Naive thymus-derived CD4-positive, alpha-beta T cell (primary cell): ENCODE measurements around the gene PTDSS2. TPM values are rescaled to one million over a fixed set of nuclear protein-coding genes. Genes with fewer than 3 reads are reported as not detected.

Experiments
- ATAC-seq: fragments of 150-1000 bp; cut with Tn5 transposase; 2 replicates; pipeline ENCODE4 v1.10.0; 2021; ENCODE audit warnings: mild to moderate bottlenecking, moderate library complexity
- CTCF ChIA-PET: fragments of 350-600 bp; sonication (Branson Sonifier 250); formaldehyde crosslinking; loops from one replicate; lab custom pipeline; 2021; ENCODE audit warnings: antibody characterized with exemption; lab: Charles Lee
- POLR2A ChIA-PET: fragments of 350-600 bp; sonication (Branson Sonifier 250); formaldehyde crosslinking; loops from one replicate; lab custom pipeline; 2021; ENCODE audit warnings: antibody characterized with exemption, inconsistent platforms; lab: Charles Lee
- DNase-seq, 9 donors: peaks; one replicate each; pipeline versions ENCODE4 v3.0.0 to v3.0.0-alpha.2; 2020 to 2022; ENCODE audit warnings: mixed read lengths in 1 of 9
- H3K27ac ChIP-seq: one replicate; pipeline ENCODE4 v1.7.0; 2013; ENCODE audit warnings: mild to moderate bottlenecking, low read depth, low read length, moderate library complexity
- H3K27me3 ChIP-seq, 2 donors: one replicate each; pipeline ENCODE4 v1.7.0; 2013; ENCODE audit warnings: low read length in 2 of 2, mild to moderate bottlenecking in 2 of 2, moderate library complexity in 2 of 2; ENCODE audit not compliant: control insufficient read depth in 2 of 2, insufficient read depth in 2 of 2
- H3K36me3 ChIP-seq, 3 experiments: 1 replicate in 2 of 3; 2 replicates in 1 of 3; pipeline ENCODE4 v1.7.0; 2013; ENCODE audit warnings: low read length in 3 of 3, mild to moderate bottlenecking in 3 of 3, moderate library complexity in 1 of 3; ENCODE audit not compliant: insufficient read depth in 3 of 3, control insufficient read depth in 2 of 3
- H3K4me1 ChIP-seq, 2 donors: one replicate each; pipeline ENCODE4 v1.7.0; 2013; ENCODE audit warnings: low read length in 2 of 2, mild to moderate bottlenecking in 2 of 2, moderate library complexity in 1 of 2; ENCODE audit not compliant: control insufficient read depth in 2 of 2, insufficient read depth in 2 of 2
- H3K4me3 ChIP-seq: 2 replicates; pipeline ENCODE4 v1.7.0; 2013; ENCODE audit warnings: mild to moderate bottlenecking, low read length
- H3K9me3 ChIP-seq, 3 experiments: 1 replicate in 2 of 3; 2 replicates in 1 of 3; pipeline ENCODE4 v1.7.0; 2013; ENCODE audit warnings: low read length in 3 of 3; ENCODE audit not compliant: control insufficient read depth in 2 of 3
- H3K27ac Mint-ChIP-seq, 9 donors: one replicate each; pipeline ENCODE4 v1.8.0; 2020 to 2022; ENCODE audit warnings: mixed read lengths in 9 of 9, mild to moderate bottlenecking in 8 of 9, moderate library complexity in 5 of 9, inconsistent platforms in 2 of 9
- H3K27me3 Mint-ChIP-seq, 5 donors: one replicate each; pipeline ENCODE4 v1.8.0; 2021 to 2022; ENCODE audit warnings: mixed read lengths in 5 of 5, mild to moderate bottlenecking in 1 of 5
- H3K36me3 Mint-ChIP-seq, 5 donors: one replicate each; pipeline ENCODE4 v1.8.0; 2020 to 2022; ENCODE audit warnings: mixed read lengths in 5 of 5, mild to moderate bottlenecking in 3 of 5, inconsistent platforms in 1 of 5
- H3K4me1 Mint-ChIP-seq, 7 donors: one replicate each; pipeline ENCODE4 v1.8.0; 2020 to 2022; ENCODE audit warnings: mixed read lengths in 7 of 7, mild to moderate bottlenecking in 3 of 7, inconsistent platforms in 1 of 7
- H3K4me3 Mint-ChIP-seq, 10 donors: one replicate each; pipeline ENCODE4 v1.8.0; 2020 to 2022; ENCODE audit warnings: mild to moderate bottlenecking in 10 of 10, mixed read lengths in 10 of 10, moderate library complexity in 6 of 10, inconsistent platforms in 2 of 10
- H3K9me3 Mint-ChIP-seq, 11 donors: one replicate each; pipeline ENCODE4 v1.8.0; 2020 to 2022; ENCODE audit warnings: mixed read lengths in 11 of 11, mild to moderate bottlenecking in 4 of 11, inconsistent platforms in 1 of 11, moderate library complexity in 1 of 11
- intact Hi-C, 2 donors: fragments of 100-400 bp; cut with micrococcal nuclease; formaldehyde crosslinking; loops; one replicate each; pipeline ENCODE4 v1.15.1; 2023
- polyA plus RNA-seq, 2 donors: library from polyadenylated mRNA; unstranded; fragments of 300-500 nt; fragmentation: Illumina TruSeq; gene quantifications; one replicate each; pipeline ENCODE4 v1.2.3, GENCODE V29; 2021
- total RNA-seq, 6 experiments: library from RNA in 5 of 6; stranded (reverse) in 5 of 6; gene quantifications; 1 replicate in 5 of 6; 2 replicates in 1 of 6; pipeline ENCODE4 v1.2.3 and lab custom pipeline; 2021 to 2026

Gene PTDSS2
- total and polyA plus RNA-seq, 7 experiments from 2014 or later = 9.0 to 27.7 (median 19.4) TPM

DNA sequence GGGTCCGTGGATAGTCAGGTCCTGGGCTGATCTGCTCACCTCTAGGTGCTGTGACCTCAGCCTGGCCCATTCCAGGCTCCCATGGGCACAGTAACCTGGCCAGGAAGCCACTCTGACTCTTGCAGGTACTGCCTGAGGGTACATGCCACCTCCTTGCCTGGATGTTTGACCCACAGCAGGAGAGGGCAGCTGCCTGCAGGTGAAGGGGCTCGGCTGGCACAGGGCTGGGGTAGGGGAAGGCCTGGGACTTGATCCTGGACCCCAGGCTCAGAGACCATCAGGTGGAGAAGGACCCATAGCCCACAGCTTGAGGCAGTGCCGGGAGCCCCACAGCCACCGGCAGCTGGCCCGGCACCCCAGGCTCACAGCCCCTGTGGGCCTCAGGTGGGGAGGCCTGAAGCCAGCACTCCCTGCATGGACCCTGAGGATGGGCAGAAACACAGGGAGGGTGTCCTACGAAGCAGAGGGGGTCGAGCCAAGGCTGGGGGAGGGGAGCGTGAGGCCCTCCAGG lies 89.9 kb downstream of the PTDSS2 start:
- Histone ChIP-seq H3K27me3 (no peaks in the 10 kb centered on the region), H3K4me3 (no peak overlapping the region), H3K4me1 (peaks cover 15% of the 10 kb centered on the region in 2 donors), H3K9me3 (no peaks in the 10 kb centered on the region), H3K36me3 (no peaks in the 10 kb centered on the region), H3K27ac (no peak overlapping the region)
- POLR2A ChIA-PET = no interaction called here
- intact Hi-C loops = loop anchor here in 1 of 2 donors (5.0 kb wide), 2 partner anchors 157 to 182 kb away; partner anchors contain the start of genes DEAF1 and TMEM80
- Mint-ChIP-seq H3K4me1 (peaks cover 5 to 16% (median 9%) of the 10 kb centered on the region in 7 donors), H3K27ac (no peak overlapping the region), H3K36me3 (peaks cover 0 to 2% (median 0%) of the 10 kb centered on the region in 5 donors), H3K9me3 (no peaks in the 10 kb centered on the region), H3K4me3 (no peak overlapping the region), H3K27me3 (no peaks in the 10 kb centered on the region)
- DNase-seq = no peak
- CTCF ChIA-PET = no interaction called here
- ATAC-seq = no peak

Other genes with a start within 250 kb of the PTDSS2 start
- 100 to 1,000 TPM in 2 of 5 experiments, 10 to 100 TPM in 3; 47.1 to 125 (median 63.2) TPM for gene BET1L, start 242.9 kb upstream of the PTDSS2 start, total RNA-seq
- 100 to 1,000 TPM in 1 of 2 donors, 10 to 100 TPM in 1; 89.3 to 111 TPM for gene BET1L, start 242.9 kb upstream of the PTDSS2 start, polyA plus RNA-seq
- 100 to 1,000 TPM in 1 of 5 experiments, 10 to 100 TPM in 4; 74.4 to 119 (median 92.0) TPM for gene RIC8A, start 242.6 kb upstream of the PTDSS2 start, total RNA-seq
- 10 to 100 TPM; 77.2 to 94.3 TPM for gene RIC8A, start 242.6 kb upstream of the PTDSS2 start, polyA plus RNA-seq
- 10 to 100 TPM; 19.0 to 34.8 (median 25.6) TPM for gene SIRT3, start 213.9 kb upstream of the PTDSS2 start, total RNA-seq
- gene SIRT3, start 213.9 kb upstream of the PTDSS2 start, polyA plus RNA-seq = 10 to 100 TPM in 1 of 2 donors, 1 to 10 TPM in 1; 9.9 to 18.9 TPM
- 100 to 1,000 TPM in 1 of 5 experiments, 10 to 100 TPM in 4; 64.3 to 172 (median 86.9) TPM for gene PSMD13, start 213.3 kb upstream of the PTDSS2 start, total RNA-seq
- 100 to 1,000 TPM; 186 to 215 TPM for gene PSMD13, start 213.3 kb upstream of the PTDSS2 start, polyA plus RNA-seq
- 10 to 100 TPM in 3 of 5 experiments, 1 to 10 TPM in 2; 5.4 to 24.7 (median 13.8) TPM for gene NLRP6, start 171.9 kb upstream of the PTDSS2 start, total RNA-seq
- gene NLRP6, start 171.9 kb upstream of the PTDSS2 start, polyA plus RNA-seq = 10 to 100 TPM in 1 of 2 donors, 1 to 10 TPM in 1; 8.5 to 20.4 TPM
- 100 to 1,000 TPM; 325 to 656 (median 348) TPM for gene PGGHG, start 161.2 kb upstream of the PTDSS2 start, total RNA-seq
- gene PGGHG, start 161.2 kb upstream of the PTDSS2 start, polyA plus RNA-seq = 10 to 100 TPM in 1 of 2 donors, 1 to 10 TPM in 1; 5.1 to 11.7 TPM
- gene IFITM5, start 150.8 kb upstream of the PTDSS2 start, total RNA-seq = not detected
- gene IFITM5, start 150.8 kb upstream of the PTDSS2 start, polyA plus RNA-seq = not detected
- 1,000 to 10,000 TPM in 1 of 5 experiments, 100 to 1,000 TPM in 4; 143 to 1,924 (median 528) TPM for gene IFITM2, start 142.5 kb upstream of the PTDSS2 start, total RNA-seq
- gene IFITM2, start 142.5 kb upstream of the PTDSS2 start, polyA plus RNA-seq = 1,000 to 10,000 TPM; 2,860 to 3,315 TPM
- 100 to 1,000 TPM in 4 of 5 experiments, 10 to 100 TPM in 1; 97.4 to 985 (median 241) TPM for gene IFITM1, start 136.2 kb upstream of the PTDSS2 start, total RNA-seq
- 1,000 to 10,000 TPM; 1,878 to 2,355 TPM for gene IFITM1, start 136.2 kb upstream of the PTDSS2 start, polyA plus RNA-seq
- gene IFITM3, start 129.4 kb upstream of the PTDSS2 start, total RNA-seq = 10 to 100 TPM in 3 of 5 experiments, 1 to 10 TPM in 2; 6.7 to 43.1 (median 13.2) TPM
- 100 to 1,000 TPM in 1 of 2 donors, 1 to 10 TPM in 1; 5.1 to 194 TPM for gene IFITM3, start 129.4 kb upstream of the PTDSS2 start, polyA plus RNA-seq
- 10 to 100 TPM in 2 of 5 experiments, 1 to 10 TPM in 3; 1.2 to 11.8 (median 3.5) TPM for gene B4GALNT4, start 80.8 kb upstream of the PTDSS2 start, total RNA-seq
- gene B4GALNT4, start 80.8 kb upstream of the PTDSS2 start, polyA plus RNA-seq = under 1 TPM in 1 of 2 donors, not detected in 1; 0.14 TPM
- not detected for gene PKP3, start 56.1 kb upstream of the PTDSS2 start, total RNA-seq
- gene PKP3, start 56.1 kb upstream of the PTDSS2 start, polyA plus RNA-seq = not detected
- gene SIGIRR, start 35.3 kb upstream of the PTDSS2 start, total RNA-seq = 100 to 1,000 TPM; 210 to 497 (median 392) TPM
- gene SIGIRR, start 35.3 kb upstream of the PTDSS2 start, polyA plus RNA-seq = 100 to 1,000 TPM; 223 to 305 TPM
- 100 to 1,000 TPM in 1 of 5 experiments, 10 to 100 TPM in 4; 85.2 to 107 (median 94.0) TPM for gene ANO9, start 8.3 kb upstream of the PTDSS2 start, total RNA-seq
- gene ANO9, start 8.3 kb upstream of the PTDSS2 start, polyA plus RNA-seq = 1 to 10 TPM; 9.0 to 9.7 TPM
- gene RNH1, start 57.0 kb downstream of the PTDSS2 start, total RNA-seq = 100 to 1,000 TPM in 4 of 5 experiments, 10 to 100 TPM in 1; 98.6 to 193 (median 109) TPM
- 100 to 1,000 TPM; 156 to 243 TPM for gene RNH1, start 57.0 kb downstream of the PTDSS2 start, polyA plus RNA-seq
- 10 to 100 TPM; 22.3 to 52.0 (median 31.9) TPM for gene HRAS, start 85.3 kb downstream of the PTDSS2 start, total RNA-seq
- 10 to 100 TPM; 12.6 to 19.5 TPM for gene HRAS, start 85.3 kb downstream of the PTDSS2 start, polyA plus RNA-seq
- gene LRRC56, start 87.2 kb downstream of the PTDSS2 start, total RNA-seq = 1 to 10 TPM; 2.3 to 5.1 (median 3.6) TPM
- gene LRRC56, start 87.2 kb downstream of the PTDSS2 start, polyA plus RNA-seq = 1 to 10 TPM in 1 of 2 donors, under 1 TPM in 1; 0.35 to 1.0 TPM
- gene LMNTD2, start 110.5 kb downstream of the PTDSS2 start, total RNA-seq = 10 to 100 TPM in 2 of 5 experiments, 1 to 10 TPM in 3; 2.8 to 14.7 (median 9.6) TPM
- 1 to 10 TPM; 2.3 to 3.6 TPM for gene LMNTD2, start 110.5 kb downstream of the PTDSS2 start, polyA plus RNA-seq
- gene RASSF7, start 110.7 kb downstream of the PTDSS2 start, total RNA-seq = 10 to 100 TPM; 20.0 to 45.4 (median 35.5) TPM
- gene RASSF7, start 110.7 kb downstream of the PTDSS2 start, polyA plus RNA-seq = 10 to 100 TPM; 26.7 to 43.6 TPM
- 10 to 100 TPM; 47.3 to 55.2 (median 49.4) TPM for gene PHRF1, start 126.2 kb downstream of the PTDSS2 start, total RNA-seq
- 10 to 100 TPM in 1 of 2 donors, 1 to 10 TPM in 1; 6.2 to 22.1 TPM for gene PHRF1, start 126.2 kb downstream of the PTDSS2 start, polyA plus RNA-seq
- 100 to 1,000 TPM in 1 of 5 experiments, 10 to 100 TPM in 4; 57.0 to 134 (median 64.6) TPM for gene IRF7, start 165.7 kb downstream of the PTDSS2 start, total RNA-seq
- 10 to 100 TPM; 25.9 to 50.0 TPM for gene IRF7, start 165.7 kb downstream of the PTDSS2 start, polyA plus RNA-seq
- not detected for gene CDHR5, start 174.7 kb downstream of the PTDSS2 start, total RNA-seq
- not detected for gene CDHR5, start 174.7 kb downstream of the PTDSS2 start, polyA plus RNA-seq
- not detected for gene SCT, start 176.9 kb downstream of the PTDSS2 start, total RNA-seq
- gene SCT, start 176.9 kb downstream of the PTDSS2 start, polyA plus RNA-seq = not detected
- gene DRD4, start 187.0 kb downstream of the PTDSS2 start, total RNA-seq = 1 to 10 TPM in 2 of 5 experiments, under 1 TPM in 3; 0.27 to 1.9 (median 0.75) TPM
- gene DRD4, start 187.0 kb downstream of the PTDSS2 start, polyA plus RNA-seq = not detected
- 100 to 1,000 TPM in 1 of 5 experiments, 10 to 100 TPM in 4; 44.5 to 117 (median 54.2) TPM for gene DEAF1, start 244.9 kb downstream of the PTDSS2 start, total RNA-seq
- 10 to 100 TPM; 33.0 to 71.8 TPM for gene DEAF1, start 244.9 kb downstream of the PTDSS2 start, polyA plus RNA-seq
- 10 to 100 TPM; 26.2 to 44.3 (median 40.4) TPM for gene TMEM80, start 245.5 kb downstream of the PTDSS2 start, total RNA-seq
- gene TMEM80, start 245.5 kb downstream of the PTDSS2 start, polyA plus RNA-seq = 10 to 100 TPM; 31.4 to 37.8 TPM